Head of caudate nucleus (tissue), 42 donors: ENCODE results near the gene PSENEN.

ENCODE experiments used
- DNase-seq, 42 donors: peaks; one replicate each; pipeline versions ENCODE4 v3.0.0 to v3.0.0-alpha.2; 2020 to 2021; ENCODE audit warnings: mixed read lengths in 7 of 42
- intact Hi-C: fragments of 100-400 bp; cut with DNase I; formaldehyde crosslinking; loops from one replicate; pipeline ENCODE4 v1.15.0; 2022

The PSENEN gene

DNA sequence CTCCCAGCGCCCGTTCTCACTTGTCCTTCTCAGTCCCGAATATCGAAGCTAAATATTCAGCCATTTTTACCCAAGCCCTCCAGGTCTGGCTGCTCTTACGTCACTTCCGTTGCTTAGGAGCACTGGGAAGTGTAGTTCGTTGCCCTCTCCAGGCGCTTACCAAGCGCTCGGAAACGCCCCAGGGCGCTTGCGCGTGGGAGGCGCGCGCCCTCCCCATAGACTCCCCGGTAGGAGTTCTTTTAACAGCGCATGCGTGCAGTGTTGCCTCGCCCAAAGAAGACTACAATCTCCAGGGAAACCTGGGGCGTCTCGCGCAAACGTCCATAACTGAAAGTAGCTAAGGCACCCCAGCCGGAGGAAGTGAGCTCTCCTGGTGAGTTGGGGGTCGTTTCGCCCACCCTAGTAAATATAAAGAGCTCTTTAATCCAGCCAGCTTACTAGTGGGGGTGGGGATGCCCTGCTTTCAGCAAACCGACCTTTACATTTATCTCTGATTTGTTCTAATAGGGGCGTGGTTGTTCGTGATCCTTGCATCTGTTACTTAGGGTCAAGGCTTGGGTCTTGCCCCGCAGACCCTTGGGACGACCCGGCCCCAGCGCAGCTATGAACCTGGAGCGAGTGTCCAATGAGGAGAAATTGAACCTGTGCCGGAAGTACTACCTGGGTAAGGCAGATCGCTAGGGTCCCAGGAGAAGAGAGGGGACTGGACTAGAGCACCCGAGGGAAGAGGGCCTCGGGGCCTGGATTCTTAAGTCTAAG, at the start of gene PSENEN, which contains the start of gene U2AF1L4:
TSS of gene PSENEN (plus strand) at position 324 of the 759 bp plus-strand sequence. CDS start at position 604, 280 bp downstream.
TSS of gene U2AF1L4 (minus strand) at position 91 of the 759 bp plus-strand sequence. CDS start at position 64, 27 bp downstream.
- intact Hi-C loops = loop anchor here (2.0 to 10.0 kb wide), 2 partner anchors 29 to 189 kb away; partner anchors contain the start of gene LRFN3

DNA sequence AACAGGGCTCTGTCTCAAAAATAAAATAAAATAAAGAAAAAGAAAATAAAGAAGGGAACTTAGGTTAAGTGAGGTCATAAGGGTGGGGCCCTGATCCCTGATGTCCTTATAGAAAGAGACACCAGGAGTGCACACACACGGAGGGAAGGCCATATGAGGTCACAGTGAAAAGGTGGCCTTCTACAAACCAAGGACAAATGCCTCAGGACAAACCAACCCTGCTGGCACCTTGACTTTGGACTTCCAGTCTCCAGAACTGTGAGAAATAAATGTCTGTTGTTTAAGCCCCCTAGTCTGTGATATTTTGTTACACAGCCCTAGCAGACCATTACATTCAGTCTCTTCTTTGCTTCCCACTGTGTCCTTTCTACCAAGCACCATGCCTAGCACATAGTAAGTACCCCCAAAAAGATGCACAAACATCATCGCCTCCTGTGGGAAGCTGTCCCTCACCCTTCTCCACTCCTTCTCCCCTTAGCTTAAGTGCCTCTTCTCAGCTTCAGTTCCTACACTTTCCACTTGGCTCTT, 49.5 kb upstream of the PSENEN start:
- no peak for DNase-seq
- intact Hi-C loops = no loop called here

More for the DNA sequence above, at the start of gene PSENEN, which contains the start of gene U2AF1L4:
- peak; percentile 95 to 99 (median 98) for DNase-seq

DNA sequence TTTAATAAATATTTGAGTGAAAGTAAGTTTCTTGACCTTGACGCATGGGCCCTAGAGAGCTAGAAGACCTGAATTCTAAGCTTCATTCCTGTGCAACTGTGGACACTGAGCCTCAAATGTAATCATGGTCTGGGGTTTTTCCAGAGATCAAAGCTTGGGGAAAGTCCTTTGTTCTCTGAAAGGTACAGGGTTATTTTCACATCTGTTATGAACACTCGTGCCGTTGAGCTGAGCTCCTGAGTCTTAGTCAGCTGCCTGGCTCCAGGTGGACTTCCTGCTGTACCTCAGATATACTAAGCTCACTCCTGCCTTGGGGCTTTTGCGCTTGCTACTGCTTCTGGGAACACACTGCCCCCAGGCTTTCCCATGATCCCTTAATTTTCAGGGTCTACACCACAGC, 48.6 kb upstream of the PSENEN start:
- intact Hi-C loops = no loop called here
- DNase-seq = no peak

DNA sequence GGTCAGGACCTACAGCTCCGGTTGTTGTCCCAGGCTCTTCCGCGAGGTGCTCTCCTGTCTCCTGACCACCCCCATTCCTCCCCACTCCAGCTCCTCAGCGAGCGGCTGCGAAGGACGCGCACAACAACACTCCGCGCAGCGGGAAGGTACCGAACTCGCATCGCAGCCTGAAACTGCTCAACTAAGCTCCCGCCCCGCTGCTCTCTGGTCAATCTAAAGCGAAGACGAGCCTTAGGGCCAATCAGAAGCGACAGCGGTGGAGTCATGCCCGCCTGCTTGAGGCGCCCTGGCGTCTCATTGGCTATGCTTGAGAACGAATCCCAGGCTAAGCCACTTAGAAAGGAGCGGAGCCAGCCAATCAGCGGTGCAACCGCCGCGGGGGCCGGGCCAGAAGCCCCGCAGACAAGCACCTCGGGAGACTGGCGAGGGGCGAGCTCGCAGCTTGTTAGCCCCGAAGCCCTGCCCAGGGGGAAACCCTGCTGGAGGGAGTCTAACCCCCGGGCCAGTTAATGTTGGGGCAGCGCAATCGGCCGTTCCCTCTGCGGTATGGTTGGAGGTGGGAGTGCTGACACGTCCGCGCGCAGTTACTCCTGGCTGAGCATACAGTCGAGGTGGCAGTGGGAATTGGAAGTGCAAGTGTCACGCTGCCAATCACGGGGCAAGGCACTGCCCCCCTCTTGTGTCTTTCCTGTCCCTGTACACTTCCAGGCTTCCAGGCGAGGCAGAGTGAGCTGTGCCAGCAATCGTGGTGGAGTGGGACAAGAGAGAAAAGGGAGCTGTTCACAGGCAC, 43.0 kb upstream of the PSENEN start:
- intact Hi-C loops = no loop called here

GRCh38 chr19:35703343-35703742, 42.1 kb upstream of the PSENEN start:
- DNase-seq = peak in 1 of 42 donors; percentile 18

More for the DNA sequence above, 43.0 kb upstream of the PSENEN start:
- peak; percentile 96 to 100 (median 99) for DNase-seq

DNA sequence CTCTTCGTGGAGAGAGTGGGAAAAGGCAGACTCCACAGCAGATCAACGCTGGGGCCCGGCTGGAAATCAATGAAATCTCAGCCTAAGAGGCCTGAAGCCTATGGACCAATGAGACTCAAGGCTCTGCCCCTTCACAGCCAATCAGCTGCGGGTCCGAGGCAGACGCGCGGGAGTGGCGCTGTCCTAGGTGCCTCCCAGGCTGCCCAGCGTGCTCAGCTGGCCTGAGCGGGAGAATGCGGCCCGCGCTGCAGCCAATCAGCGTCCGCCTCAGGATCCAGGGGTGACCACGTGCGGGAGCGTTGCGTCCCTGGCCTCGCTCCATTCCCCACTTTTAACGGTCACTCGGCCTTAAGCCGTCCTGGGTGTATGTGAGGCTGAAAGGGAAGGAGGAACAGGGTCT, 41.2 kb upstream of the PSENEN start, which contains the start of gene ZBTB32:
TSS of gene ZBTB32 (plus strand) at position 341 of the 400 bp plus-strand sequence. CDS start 10,069 bp downstream, outside the sequence.
- intact Hi-C loops = no loop called here

More at GRCh38 chr19:35703343-35703742, 42.1 kb upstream of the PSENEN start:
- intact Hi-C loops = no loop called here

DNA sequence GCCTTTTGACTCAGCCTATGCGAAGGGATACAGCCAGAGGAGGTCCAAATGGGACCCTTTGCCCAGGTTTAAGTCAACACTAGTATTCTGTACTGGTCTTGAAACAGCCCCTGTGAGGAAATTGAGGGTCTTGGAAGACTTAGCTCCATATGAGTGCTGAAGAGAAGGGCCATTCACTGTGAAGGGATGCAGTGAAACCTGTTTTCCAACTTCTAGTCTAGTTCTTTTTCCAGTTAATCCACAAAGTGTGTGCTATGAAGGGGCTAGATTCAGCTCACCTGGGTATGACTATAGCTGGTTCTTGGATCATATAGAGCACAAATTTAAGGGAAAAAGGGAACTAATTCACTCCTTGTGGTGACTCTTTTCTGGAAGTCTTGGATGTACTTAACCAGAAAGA, 37.1 kb upstream of the PSENEN start:
- DNase-seq = no peak
- intact Hi-C loops = no loop called here

More for the DNA sequence above, 41.2 kb upstream of the PSENEN start, which contains the start of gene ZBTB32:
- DNase-seq = peak in 9 of 42 donors; percentile 9 to 54 (median 29)

DNA sequence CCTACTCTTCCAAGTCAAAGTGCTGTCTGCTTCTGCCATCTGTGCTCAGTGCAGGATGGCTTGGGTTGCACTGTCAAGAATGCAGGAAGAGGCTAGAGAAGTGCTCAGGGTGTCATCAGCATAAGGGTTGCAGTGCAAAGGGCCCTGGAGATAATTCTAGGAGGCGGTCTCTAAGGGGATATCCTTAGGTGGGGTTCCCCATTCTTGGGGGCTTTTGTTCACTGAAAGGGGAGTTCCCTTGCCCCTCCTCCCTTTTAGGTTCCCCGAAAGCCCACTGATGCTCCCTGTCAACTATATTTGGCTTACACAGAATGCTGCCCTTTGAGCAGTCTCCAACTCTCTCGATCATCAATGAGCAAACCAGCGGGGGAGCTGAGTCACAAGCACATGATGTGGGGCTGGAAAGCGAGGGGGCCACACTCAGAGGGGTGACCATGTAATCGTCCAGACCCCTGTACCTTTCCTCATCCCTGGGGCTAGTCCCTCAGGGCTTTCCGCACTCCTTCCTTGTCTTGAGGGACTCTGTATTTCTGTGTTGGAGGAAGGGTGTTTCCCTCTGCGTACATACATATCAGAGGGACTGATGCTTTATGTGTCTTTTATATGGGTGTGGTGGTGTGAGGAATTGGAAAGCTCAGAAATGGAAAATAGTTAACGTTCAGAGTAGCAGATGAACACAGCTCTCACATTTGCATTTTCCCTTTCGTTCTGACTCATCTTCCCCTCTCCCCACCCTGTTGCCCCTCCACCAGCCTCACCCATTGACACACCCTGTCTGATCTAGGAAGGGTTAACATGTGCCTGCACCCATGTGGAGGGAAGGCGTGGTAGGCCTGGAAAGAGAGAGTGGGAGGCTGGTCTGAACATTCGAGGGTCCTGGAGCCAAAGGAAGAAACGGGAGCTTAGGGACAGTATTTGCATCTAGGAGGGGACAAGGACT, 34.4 kb upstream of the PSENEN start:
- intact Hi-C loops = no loop called here
- no peak for DNase-seq

DNA sequence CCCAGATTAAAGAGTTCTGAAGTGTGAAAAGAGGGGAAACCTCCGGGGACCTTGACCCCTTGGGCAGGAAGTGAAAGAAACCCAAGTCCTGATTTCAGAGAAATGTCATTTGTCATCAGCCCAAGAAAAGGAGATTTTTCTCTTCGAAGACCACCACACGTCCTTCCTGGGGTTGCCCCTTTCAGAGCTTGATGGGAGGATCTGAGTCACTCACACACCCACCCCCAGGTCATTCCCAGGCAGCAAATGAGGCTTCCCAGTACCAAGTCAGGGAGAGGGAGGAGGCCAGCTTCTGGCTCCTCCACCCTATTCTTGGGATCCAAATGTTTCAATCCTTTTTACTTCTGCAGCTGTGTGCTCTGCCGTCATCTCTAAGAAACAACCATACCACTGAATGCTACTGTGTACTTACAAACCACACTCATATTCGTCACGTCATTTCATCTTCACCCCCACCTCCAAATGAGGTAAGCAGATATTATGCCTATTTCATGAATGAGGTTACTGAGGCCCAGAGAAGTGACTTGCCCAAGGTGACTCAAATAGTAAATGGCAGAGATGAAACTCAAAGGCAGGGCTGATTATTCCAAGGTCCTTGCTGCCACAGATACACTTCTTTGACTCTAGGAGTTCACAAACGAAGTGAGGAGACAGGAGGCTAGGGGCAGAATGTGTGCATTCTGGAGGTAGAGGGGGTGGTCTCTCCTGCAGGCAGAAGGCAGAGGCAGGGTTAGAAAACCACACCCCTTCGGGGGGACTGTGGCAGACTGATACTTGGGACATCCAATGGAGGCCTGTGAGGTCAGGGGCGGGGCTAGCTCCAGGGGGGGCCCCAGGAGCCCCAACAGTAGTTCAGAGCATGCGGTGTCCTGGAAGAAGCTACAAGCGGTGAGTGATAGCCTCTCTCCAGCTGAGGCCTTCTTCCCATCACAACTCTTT, 32.6 kb upstream of the PSENEN start:
- peak in 1 of 42 donors; percentile 36 for DNase-seq
- intact Hi-C loops = no loop called here

DNA sequence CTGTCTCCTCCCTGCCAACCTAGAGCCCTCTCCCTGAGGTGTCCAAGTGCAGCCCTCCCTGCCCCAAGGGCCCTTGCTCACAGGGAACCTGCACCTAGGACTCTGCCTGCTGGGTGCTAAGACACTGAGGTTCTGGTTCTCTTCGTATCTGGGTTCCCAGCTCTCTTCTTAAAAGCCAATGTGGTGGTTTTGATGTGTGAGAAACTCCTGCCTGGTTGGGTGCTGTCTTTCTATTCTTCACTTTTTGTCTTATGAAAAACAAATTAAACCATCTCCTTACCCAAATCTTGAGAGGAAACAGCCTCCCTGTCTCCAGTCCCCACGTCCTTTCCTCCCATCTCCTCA, 32.0 kb upstream of the PSENEN start:
- intact Hi-C loops = no loop called here
- DNase-seq = no peak

GRCh38 chr19:35713904-35714495, 31.5 kb upstream of the PSENEN start:
- intact Hi-C loops = no loop called here
- no peak for DNase-seq

- no peak for DNase-seq
Observed at GRCh38 chr19:35714601-35715354, 30.7 kb upstream of the PSENEN start.

GRCh38 chr19:35715355-35715809, 30.1 kb upstream of the PSENEN start:
- intact Hi-C loops = loop anchor here (5.0 kb wide), 1 partner anchor 168 kb away; the partner anchor contains the start of gene TMEM147

More at GRCh38 chr19:35714601-35715354, 30.7 kb upstream of the PSENEN start:
- intact Hi-C loops = loop anchor here (5.0 kb wide), 1 partner anchor 167 kb away; the partner anchor contains the start of gene TMEM147

DNA sequence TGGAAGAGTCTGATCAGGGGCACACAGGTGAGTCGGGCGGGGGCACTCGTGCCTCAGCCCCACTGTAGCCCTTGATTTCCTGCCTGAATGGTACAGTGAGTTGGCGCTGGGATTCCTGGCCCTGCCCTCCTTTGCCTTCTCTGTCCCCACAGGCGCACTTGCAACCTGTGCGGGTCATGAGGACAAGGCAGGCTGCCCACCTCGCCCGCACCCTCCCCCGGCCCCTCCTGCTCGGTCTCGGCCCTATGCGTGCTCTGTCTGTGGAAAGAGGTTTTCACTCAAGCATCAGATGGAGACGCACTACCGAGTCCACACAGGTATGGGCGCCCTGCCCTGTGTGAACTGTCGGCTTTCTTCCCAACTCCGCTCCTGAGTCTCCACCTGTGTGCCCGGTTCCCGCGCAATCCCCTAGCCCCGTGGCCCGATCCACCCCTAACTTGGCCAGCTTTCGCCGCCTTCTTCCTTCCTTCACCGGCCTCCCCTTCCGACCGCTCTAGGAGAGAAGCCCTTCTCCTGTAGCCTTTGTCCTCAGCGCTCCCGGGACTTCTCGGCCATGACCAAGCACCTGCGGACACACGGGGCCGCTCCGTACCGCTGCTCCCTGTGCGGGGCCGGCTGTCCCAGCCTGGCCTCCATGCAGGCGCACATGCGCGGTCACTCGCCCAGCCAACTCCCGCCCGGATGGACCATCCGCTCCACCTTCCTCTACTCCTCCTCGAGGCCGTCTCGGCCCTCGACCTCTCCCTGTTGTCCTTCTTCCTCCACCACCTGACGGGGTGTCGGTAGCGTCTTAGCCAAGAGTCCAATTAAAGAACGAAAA, 29.3 kb upstream of the PSENEN start:
- intact Hi-C loops = loop anchor here (2.0 to 5.0 kb wide), 3 partner anchors 29 to 169 kb away; partner anchors contain the start of genes PSENEN, RBM42, TMEM147 and U2AF1L4
- peak in 36 of 42 donors; percentile 32 to 84 (median 68) for DNase-seq

More at GRCh38 chr19:35715355-35715809, 30.1 kb upstream of the PSENEN start:
- no peak for DNase-seq
